K562 (cell line): ENCODE measurements around the gene LRP1B. TPM values are rescaled to one million over a fixed set of nuclear protein-coding genes. Genes with fewer than 3 reads are reported as not detected.

Experiments
- ATAC-seq: fragments of 200-7000 bp; cut with Tn5 transposase; 3 replicates; pipeline ENCODE4 v1.9.1; 2020; ENCODE audit warnings: moderate library complexity
- BruUV-seq: library from RNA; stranded (reverse); fragments of 400-500 nt; replicated peaks from 2 replicates; lab custom pipeline; 2021; lab: Mats Ljungman, UMichigan
- CTCF ChIA-PET: fragments of 300-600 bp; formaldehyde crosslinking; extraction: SDS; loops from one replicate; lab custom pipeline; 2021; ENCODE audit warnings: low intra/inter-chr PET ratio; lab: Yijun Ruan, JAX
- POLR2A ChIA-PET: fragments of 300-600, 350-650 bp; sonication (Branson Sonifier 250); formaldehyde crosslinking; extraction: SDS; loops from one replicate; lab custom pipeline; 2021; ENCODE audit warnings: antibody characterized with exemption, inconsistent platforms; lab: Yijun Ruan, JAX
- DNase-seq, 4 experiments: peaks; one replicate each; pipeline versions ENCODE4 v3.0.0 to v3.0.0-alpha.2; 2011 to 2018; ENCODE audit warnings: low spot score in 3 of 4, mixed read lengths in 3 of 4; ENCODE audit errors: extremely low read depth in 1 of 4
- FAIRE-seq: peaks from 2 replicates; lab custom pipeline; 2011; peaks lifted over from hg19 to GRCh38; lab: Jason Lieb, UNC
- H2AFZ ChIP-seq: 2 replicates; pipeline ENCODE4 v1.6.0; 2011; ENCODE audit warnings: low read depth, low read length, control low read depth, inconsistent platforms
- H3K27ac ChIP-seq: fragments of 200-600 bp; 3 replicates; pipeline ENCODE4 v1.8.0; 2011; ENCODE audit warnings: low read depth, mild to moderate bottlenecking, control low read depth, inconsistent platforms, low read length, moderate library complexity, mixed read lengths; ENCODE audit errors: extremely low read depth
- H3K27me3 ChIP-seq, 2 experiments: fragments of 300-600 bp in 1 of 2; 2 replicates in 1 of 2; 3 replicates in 1 of 2; pipeline versions ENCODE4 v1.6.0 to v1.8.0; 2011; ENCODE audit warnings: inconsistent platforms in 2 of 2, low read length in 2 of 2, mild to moderate bottlenecking in 1 of 2, mixed read lengths in 1 of 2, moderate library complexity in 1 of 2; ENCODE audit not compliant: control insufficient read depth in 2 of 2, insufficient read depth in 2 of 2
- H3K36me3 ChIP-seq: fragments of 300-600 bp; 3 replicates; pipeline ENCODE4 v1.8.0; 2011; ENCODE audit warnings: mild to moderate bottlenecking, low read length, inconsistent platforms; ENCODE audit not compliant: control insufficient read depth, insufficient read depth
- H3K4me1 ChIP-seq, 2 experiments: fragments of 200-600 bp in 1 of 2; replicated peaks in 1 of 2; 2 replicates in 1 of 2; 3 replicates in 1 of 2; pipeline versions ENCODE4 v1.5.1 to v1.8.0; 2011; ENCODE audit warnings: inconsistent platforms in 2 of 2, low read length in 2 of 2, mild to moderate bottlenecking in 1 of 2, mixed read lengths in 1 of 2, moderate library complexity in 1 of 2; ENCODE audit not compliant: control insufficient read depth in 2 of 2, insufficient read depth in 2 of 2
- H3K4me2 ChIP-seq: 2 replicates; pipeline ENCODE4 v1.6.1; 2011; ENCODE audit warnings: low read length, control low read depth, inconsistent platforms, mixed read lengths; ENCODE audit not compliant: insufficient read depth
- H3K4me3 ChIP-seq: fragments of 200-600 bp; sonication (generic), shearing (Covaris generic); 2 replicates; pipeline ENCODE4 v1.5.1; 2016; ENCODE audit warnings: control low read depth, inconsistent platforms
- H3K79me2 ChIP-seq: fragments of 200-600 bp; 3 replicates; pipeline ENCODE4 v1.8.0; 2011; ENCODE audit warnings: low read length, inconsistent platforms; ENCODE audit not compliant: control insufficient read depth, insufficient read depth
- H3K9ac ChIP-seq, 2 experiments: 2 replicates each; pipeline versions ENCODE4 v1.6.0 to v1.6.1; 2011; ENCODE audit warnings: low read depth in 2 of 2, low read length in 2 of 2, control low read depth in 1 of 2, inconsistent platforms in 1 of 2, mild to moderate bottlenecking in 1 of 2, mixed read lengths in 1 of 2; ENCODE audit not compliant: insufficient read depth in 1 of 2
- H3K9me1 ChIP-seq: one replicate; pipeline ENCODE4 v1.6.0; 2011; ENCODE audit warnings: inconsistent platforms, mild to moderate bottlenecking, low read length, moderate library complexity; ENCODE audit not compliant: control insufficient read depth, insufficient read depth
- H3K9me3 ChIP-seq: replicated peaks from 2 replicates; pipeline ENCODE4 v1.5.1; 2011; ENCODE audit warnings: low read depth, low read length, inconsistent platforms; ENCODE audit not compliant: control insufficient read depth, insufficient read depth
- H4K20me1 ChIP-seq: replicated peaks from 2 replicates; pipeline ENCODE4 v1.6.1; 2011; ENCODE audit warnings: low read length, inconsistent platforms, mixed read lengths; ENCODE audit not compliant: control insufficient read depth, insufficient read depth
- ARID1B ChIP-seq: fragments of 450-650 bp; IDR thresholded peaks from 2 replicates; pipeline ENCODE4 v1.6.1; 2016; ENCODE audit warnings: antibody characterized with exemption, mild to moderate bottlenecking, inconsistent platforms
- GATA2 ChIP-seq: sonication (generic); formaldehyde crosslinking; IDR thresholded peaks from 2 replicates; pipeline ENCODE4 v1.4.0; 2020; ENCODE audit warnings: mild to moderate bottlenecking, missing genetic modification reagents
- HNRNPH1 ChIP-seq: fragments of 200-400 bp; formaldehyde crosslinking; optimal IDR thresholded peaks from 2 replicates; pipeline ENCODE3; 2017; ENCODE audit warnings: low read depth, mild to moderate bottlenecking, low read length, moderate library complexity
- MYNN ChIP-seq, 2 experiments: sonication (generic); formaldehyde crosslinking in 1 of 2; IDR thresholded peaks; 2 replicates each; pipeline versions ENCODE4 v1.5.0 to v1.6.1; 2016 to 2020; ENCODE audit warnings: antibody characterized with exemption in 1 of 2, missing genetic modification reagents in 1 of 2
- NBN ChIP-seq: fragments of 450-650 bp; IDR thresholded peaks from 2 replicates; pipeline ENCODE4 v1.6.1; 2016; ENCODE audit warnings: low read depth, mild to moderate bottlenecking
- RBBP5 ChIP-seq: fragments of 200-600 bp; sonication (generic); IDR thresholded peaks from 2 replicates; pipeline ENCODE4 v1.6.1; 2012; ENCODE audit warnings: borderline replicate concordance, mild to moderate bottlenecking, low read length, control low read depth, inconsistent platforms; ENCODE audit not compliant: insufficient read depth, poor library complexity, severe bottlenecking
- ZC3H8 ChIP-seq: fragments of 450-650 bp; IDR thresholded peaks from 2 replicates; pipeline ENCODE4 v1.6.1; 2017
- WGBS: fragments of 100-300 bp; shearing (Covaris generic); methylation state at CpG from one replicate; pipeline ENCODE4 v1.1.6; 2016; ENCODE audit warnings: low coverage, mixed read lengths; ENCODE audit not compliant: insufficient coverage; ENCODE audit errors: missing lambda C conversion rate; 5-methylcytosine and 5-hydroxymethylcytosine counted together
- in situ Hi-C: fragments of 300-500 bp; cut with MboI; formaldehyde crosslinking; loops from 4 replicates; pipeline ENCODE4 v1.15.0; 2018; ENCODE audit warnings: inconsistent platforms, mixed read lengths
- intact Hi-C: fragments of 100-400 bp; cut with micrococcal nuclease; formaldehyde crosslinking; loops from 2 replicates; pipeline ENCODE4 v1.14.2; 2022
- polyA plus RNA-seq, 8 experiments: library from polyadenylated mRNA; depleted of rRNA in 4 of 8; stranded (reverse) in 5 of 8; unstranded in 3 of 8; fragments of >200 nt; fragmentation: Nextera tagmentation in 2 of 8; fragmentation: Illumina TruSeq in 1 of 8; extraction: Ambion mirVana in 2 of 8; extraction: Trizol in 1 of 8; gene quantifications; 2 replicates each; pipeline versions ENCODE4 v1.2.1 to v1.2.3, GENCODE V29; 2011 to 2014; ENCODE audit warnings: inconsistent platforms in 1 of 8, missing spikeins in 1 of 8
- total RNA-seq, 7 experiments: library from RNA; depleted of rRNA in 6 of 7; stranded (reverse); fragments of >200 nt in 6 of 7; fragmentation: Illumina TruSeq in 2 of 7; extraction: Trizol in 2 of 7; gene quantifications; 2 replicates each; pipeline versions ENCODE4 v1.2.1 to v1.2.3, GENCODE V29; 2011 to 2021; ENCODE audit warnings: low replicate concordance in 1 of 7
- TF ChIP-seq, protein P1 (sequence below): fragments of 250-450 bp; sonication (Bioruptor Pico); IDR thresholded peaks from 2 replicates; pipeline ENCODE4 v1.4.0; 2020; ENCODE audit warnings: mild to moderate bottlenecking
- TF ChIP-seq, protein P2 (sequence below): fragments of 250-450 bp; sonication (Bioruptor Pico); IDR thresholded peaks from 2 replicates; pipeline ENCODE4 v1.8.0; 2021; ENCODE audit warnings: mild to moderate bottlenecking, moderate library complexity
- TF ChIP-seq, protein P3 (sequence below), 2 experiments: fragments of 450-650 bp in 1 of 2; IDR thresholded peaks; 2 replicates each; pipeline ENCODE4 v1.6.1; 2011 to 2017; ENCODE audit warnings: low read depth in 2 of 2, antibody characterized with exemption in 1 of 2, borderline replicate concordance in 1 of 2, low read length in 1 of 2, mild to moderate bottlenecking in 1 of 2, mixed read lengths in 1 of 2; ENCODE audit not compliant: control insufficient read depth in 1 of 2
- TF ChIP-seq, protein P4 (sequence below): fragments of 250-450 bp; sonication (Bioruptor Pico); IDR thresholded peaks from 2 replicates; pipeline ENCODE4 v1.5.0; 2021

The LRP1B gene
- total and polyA plus RNA-seq, 9 of the 15 experiments (the other 6 are each of a cell fraction or from before 2014, with no cell fraction given) = not detected

DNA sequence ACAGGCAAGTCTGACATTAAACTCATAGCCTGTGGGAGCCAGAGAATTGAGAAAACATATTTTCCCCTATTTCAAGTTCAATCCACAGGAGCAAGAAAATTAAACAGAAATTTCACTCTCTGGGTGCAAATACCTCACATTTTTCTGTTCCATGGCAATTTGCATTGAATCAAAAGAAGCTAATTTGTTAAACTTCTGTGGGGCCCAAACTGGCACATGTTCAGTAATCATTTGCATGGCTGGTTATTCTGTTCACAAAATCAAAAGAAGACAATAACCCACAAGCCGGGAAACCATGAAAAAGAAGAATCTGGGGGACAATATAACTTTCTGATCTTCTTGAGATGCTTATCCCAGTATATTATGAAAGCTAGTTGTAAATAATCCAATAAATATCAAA is 363.1 kb downstream of the LRP1B start:
- Histone ChIP-seq H3K9me1 (no peaks in the 10 kb centered on the region), H3K4me3 (no peak overlapping the region), H3K27ac (no peak overlapping the region), H3K27me3 (no peaks in the 10 kb centered on the region), H3K4me1 (no peaks in the 10 kb centered on the region), H3K79me2 (no peaks in the 10 kb centered on the region), H4K20me1 (no peaks in the 10 kb centered on the region), H2AFZ (no peak overlapping the region), H3K36me3 (no peaks in the 10 kb centered on the region), H3K9ac (no peak overlapping the region), H3K9me3 (no peaks in the 10 kb centered on the region), H3K4me2 (no peak overlapping the region)
- TF ChIP-seq HNRNPH1 (no peak), GATA2 (CRISPR knock-in tag) (no peak), NBN (no peak), ARID1B (no peak), ZC3H8 (no peak), RBBP5 (no peak), MYNN (IDR thresholded peaks at IDR 0.05) (no peak), MYNN (CRISPR knock-in tag; IDR thresholded peaks at IDR 0.05) (no peak)
- TF ChIP-seq, protein P1, sequence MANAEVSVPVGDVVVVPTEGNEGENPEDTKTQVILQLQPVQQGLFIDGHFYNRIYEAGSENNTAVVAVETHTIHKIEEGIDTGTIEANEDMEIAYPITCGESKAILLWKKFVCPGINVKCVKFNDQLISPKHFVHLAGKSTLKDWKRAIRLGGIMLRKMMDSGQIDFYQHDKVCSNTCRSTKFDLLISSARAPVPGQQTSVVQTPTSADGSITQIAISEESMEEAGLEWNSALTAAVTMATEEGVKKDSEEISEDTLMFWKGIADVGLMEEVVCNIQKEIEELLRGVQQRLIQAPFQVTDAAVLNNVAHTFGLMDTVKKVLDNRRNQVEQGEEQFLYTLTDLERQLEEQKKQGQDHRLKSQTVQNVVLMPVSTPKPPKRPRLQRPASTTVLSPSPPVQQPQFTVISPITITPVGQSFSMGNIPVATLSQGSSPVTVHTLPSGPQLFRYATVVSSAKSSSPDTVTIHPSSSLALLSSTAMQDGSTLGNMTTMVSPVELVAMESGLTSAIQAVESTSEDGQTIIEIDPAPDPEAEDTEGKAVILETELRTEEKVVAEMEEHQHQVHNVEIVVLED (CRISPR knock-in tag) = no peak
- TF ChIP-seq, protein P2, sequence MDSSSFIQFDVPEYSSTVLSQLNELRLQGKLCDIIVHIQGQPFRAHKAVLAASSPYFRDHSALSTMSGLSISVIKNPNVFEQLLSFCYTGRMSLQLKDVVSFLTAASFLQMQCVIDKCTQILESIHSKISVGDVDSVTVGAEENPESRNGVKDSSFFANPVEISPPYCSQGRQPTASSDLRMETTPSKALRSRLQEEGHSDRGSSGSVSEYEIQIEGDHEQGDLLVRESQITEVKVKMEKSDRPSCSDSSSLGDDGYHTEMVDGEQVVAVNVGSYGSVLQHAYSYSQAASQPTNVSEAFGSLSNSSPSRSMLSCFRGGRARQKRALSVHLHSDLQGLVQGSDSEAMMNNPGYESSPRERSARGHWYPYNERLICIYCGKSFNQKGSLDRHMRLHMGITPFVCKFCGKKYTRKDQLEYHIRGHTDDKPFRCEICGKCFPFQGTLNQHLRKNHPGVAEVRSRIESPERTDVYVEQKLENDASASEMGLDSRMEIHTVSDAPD = no peak
- TF ChIP-seq, protein P3, sequence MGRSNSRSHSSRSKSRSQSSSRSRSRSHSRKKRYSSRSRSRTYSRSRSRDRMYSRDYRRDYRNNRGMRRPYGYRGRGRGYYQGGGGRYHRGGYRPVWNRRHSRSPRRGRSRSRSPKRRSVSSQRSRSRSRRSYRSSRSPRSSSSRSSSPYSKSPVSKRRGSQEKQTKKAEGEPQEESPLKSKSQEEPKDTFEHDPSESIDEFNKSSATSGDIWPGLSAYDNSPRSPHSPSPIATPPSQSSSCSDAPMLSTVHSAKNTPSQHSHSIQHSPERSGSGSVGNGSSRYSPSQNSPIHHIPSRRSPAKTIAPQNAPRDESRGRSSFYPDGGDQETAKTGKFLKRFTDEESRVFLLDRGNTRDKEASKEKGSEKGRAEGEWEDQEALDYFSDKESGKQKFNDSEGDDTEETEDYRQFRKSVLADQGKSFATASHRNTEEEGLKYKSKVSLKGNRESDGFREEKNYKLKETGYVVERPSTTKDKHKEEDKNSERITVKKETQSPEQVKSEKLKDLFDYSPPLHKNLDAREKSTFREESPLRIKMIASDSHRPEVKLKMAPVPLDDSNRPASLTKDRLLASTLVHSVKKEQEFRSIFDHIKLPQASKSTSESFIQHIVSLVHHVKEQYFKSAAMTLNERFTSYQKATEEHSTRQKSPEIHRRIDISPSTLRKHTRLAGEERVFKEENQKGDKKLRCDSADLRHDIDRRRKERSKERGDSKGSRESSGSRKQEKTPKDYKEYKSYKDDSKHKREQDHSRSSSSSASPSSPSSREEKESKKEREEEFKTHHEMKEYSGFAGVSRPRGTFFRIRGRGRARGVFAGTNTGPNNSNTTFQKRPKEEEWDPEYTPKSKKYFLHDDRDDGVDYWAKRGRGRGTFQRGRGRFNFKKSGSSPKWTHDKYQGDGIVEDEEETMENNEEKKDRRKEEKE (IDR thresholded peaks at IDR 0.05; ENCODE audit: borderline replicate concordance in 1 of 2, control insufficient read depth in 1 of 2, low read depth in 2 of 2, low read length in 1 of 2) = no peak
- TF ChIP-seq, protein P4, sequence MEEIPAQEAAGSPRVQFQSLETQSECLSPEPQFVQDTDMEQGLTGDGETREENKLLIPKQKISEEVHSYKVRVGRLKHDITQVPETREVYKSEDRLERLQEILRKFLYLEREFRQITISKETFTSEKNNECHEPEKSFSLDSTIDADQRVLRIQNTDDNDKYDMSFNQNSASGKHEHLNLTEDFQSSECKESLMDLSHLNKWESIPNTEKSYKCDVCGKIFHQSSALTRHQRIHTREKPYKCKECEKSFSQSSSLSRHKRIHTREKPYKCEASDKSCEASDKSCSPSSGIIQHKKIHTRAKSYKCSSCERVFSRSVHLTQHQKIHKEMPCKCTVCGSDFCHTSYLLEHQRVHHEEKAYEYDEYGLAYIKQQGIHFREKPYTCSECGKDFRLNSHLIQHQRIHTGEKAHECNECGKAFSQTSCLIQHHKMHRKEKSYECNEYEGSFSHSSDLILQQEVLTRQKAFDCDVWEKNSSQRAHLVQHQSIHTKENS (CRISPR knock-in tag) = no peak
- in situ Hi-C loops (no loop called here), intact Hi-C loops (no loop called here)
- 0% methylated on average over 1 of the region's 1 CpG for WGBS
- ATAC-seq (no peak), DNase-seq (no peak), FAIRE-seq (no peak)
- BruUV-seq = no TSS peak
- CTCF ChIA-PET = no interaction called here
- POLR2A ChIA-PET = no interaction called here
